Astrocyte of the cerebellum (primary cell): Measurements from ENCODE around the gene PDGFRB.

ENCODE experiments used
- DNase-seq: peaks from one replicate; pipeline ENCODE4 v3.0.0-alpha.2; 2011; ENCODE audit warnings: low read depth
- H3K4me3 ChIP-seq: 2 replicates; pipeline ENCODE4 v1.5.1; 2011; ENCODE audit warnings: mild to moderate bottlenecking, low read depth, low read length, moderate library complexity
- CTCF ChIP-seq: IDR thresholded peaks from 2 replicates; pipeline ENCODE4 v1.5.1; 2012; ENCODE audit warnings: low read length, low read depth, moderate library complexity, mild to moderate bottlenecking; ENCODE audit errors: missing control alignments
- in situ Hi-C: cut with HindIII; loops from 2 replicates; pipeline ENCODE4 v1.10.0; 2017; ENCODE audit warnings: low sequenced_read_pairs

The PDGFRB gene

DNA sequence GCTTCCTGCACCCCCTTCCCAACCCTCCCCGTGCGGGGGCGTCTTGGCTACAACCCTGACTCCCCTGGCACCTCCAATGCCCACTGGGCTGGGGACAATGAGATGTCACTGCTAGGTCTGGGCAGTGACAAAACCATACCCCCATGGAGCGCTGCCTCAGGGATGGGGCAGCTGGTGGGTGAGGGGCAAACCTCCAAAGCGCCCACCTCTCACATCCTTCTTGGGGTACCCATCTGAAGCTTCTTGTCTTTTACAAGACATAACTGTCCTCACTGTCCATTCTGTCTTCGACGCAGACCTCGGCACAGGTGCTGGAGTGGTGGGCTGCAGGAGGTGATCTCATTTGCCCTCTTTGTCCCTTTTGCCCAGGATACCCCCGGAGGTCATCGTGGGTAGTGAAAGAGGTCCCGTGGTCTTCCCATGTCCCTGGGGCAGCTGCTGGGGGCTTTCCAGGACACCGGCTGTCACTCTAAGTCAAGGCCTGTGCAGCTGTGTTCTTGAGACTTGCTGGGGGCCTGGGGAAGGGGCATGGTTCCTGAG is 41.5 kb downstream of the PDGFRB start:
- TF ChIP-seq CTCF = no peak
- in situ Hi-C loops = no loop called here
- no peak for DNase-seq

DNA sequence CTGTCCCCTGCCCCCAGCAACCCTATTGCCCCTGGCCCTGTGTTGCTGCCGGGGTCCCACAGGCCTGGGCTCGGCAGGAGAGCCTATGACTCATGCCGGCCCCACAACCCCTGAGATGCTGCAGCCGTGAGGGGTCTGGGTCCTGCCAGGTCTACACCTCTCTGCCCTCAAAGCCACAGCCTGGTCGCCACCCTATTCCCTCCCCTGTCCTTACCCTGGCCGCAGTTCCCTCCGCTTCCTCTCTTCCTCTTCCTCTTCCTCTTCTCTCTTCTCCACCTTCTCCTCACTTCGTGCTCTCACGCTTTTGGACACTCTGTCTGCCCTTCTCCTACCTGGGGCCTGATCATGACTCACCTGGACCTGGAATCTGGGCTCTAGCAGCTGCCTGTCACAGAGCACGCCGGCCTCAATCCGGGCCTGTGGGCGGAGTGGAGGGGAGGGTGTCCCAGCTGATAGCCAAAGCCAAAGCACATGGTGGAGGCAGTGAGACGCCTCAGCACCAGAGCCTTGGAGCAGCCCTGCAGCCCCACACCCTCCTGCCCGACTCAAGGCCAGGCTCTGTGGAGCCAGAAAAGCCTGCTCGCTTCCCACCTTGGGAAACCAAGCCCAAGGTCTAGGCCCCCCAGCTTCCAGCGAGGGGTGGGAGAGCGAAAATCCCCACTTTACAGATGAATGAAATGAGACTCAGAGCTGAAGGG is 42.4 kb downstream of the PDGFRB start:
- no peak for DNase-seq
- no peak overlapping the region for H3K4me3 ChIP-seq
- no peak for TF ChIP-seq CTCF
- in situ Hi-C loops = no loop called here

More for the DNA sequence above, 41.5 kb downstream of the PDGFRB start:
- no peak overlapping the region for H3K4me3 ChIP-seq

DNA sequence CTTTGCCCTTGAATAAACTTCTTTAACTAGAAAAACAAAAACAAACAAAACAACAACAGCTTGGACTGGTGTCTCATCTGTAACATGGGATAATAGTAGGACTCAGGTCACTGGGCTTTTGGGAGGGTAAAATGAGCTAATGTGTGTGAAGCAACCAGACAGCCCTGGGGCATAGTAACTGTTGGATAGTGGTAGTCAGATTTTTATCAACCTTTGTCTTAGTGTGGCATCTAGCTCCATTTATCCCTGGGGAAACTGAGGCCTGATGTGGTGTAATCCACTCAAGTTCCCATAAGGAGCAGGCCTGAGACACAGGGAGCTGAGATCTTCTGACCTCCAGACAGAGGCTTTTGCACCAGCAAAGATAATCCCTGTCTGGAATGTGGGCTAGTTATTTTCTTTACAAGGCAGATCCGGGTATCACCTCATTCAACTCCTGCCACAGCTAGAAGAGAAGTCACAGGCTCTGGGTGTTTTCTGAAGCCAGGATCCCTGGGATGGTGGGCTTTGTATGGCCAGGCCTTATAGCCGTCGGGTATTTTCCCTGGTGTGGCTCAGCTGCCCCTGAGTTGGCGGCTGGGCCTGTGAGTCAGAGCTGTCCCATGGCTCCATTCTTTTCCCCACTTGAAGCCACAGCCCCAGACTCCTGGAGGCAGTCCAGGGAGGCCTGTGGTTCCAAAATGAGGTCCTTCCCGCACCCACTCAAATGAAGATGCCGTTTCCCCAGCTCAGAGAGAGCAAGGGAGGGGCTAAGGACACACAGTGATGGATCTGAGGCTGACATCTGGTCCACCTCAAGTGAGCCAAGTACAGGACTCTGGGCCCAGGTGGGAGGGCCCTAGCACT is 43.2 kb downstream of the PDGFRB start:
- in situ Hi-C loops = no loop called here
- peak; percentile 87 for DNase-seq
- TF ChIP-seq CTCF = no peak
- H3K4me3 ChIP-seq = no peak overlapping the region

GRCh38 chr5:150111122-150111521 is 44.5 kb downstream of the PDGFRB start:
- in situ Hi-C loops = no loop called here
- no peak for DNase-seq
- no peak overlapping the region for H3K4me3 ChIP-seq
- TF ChIP-seq CTCF = no peak

GRCh38 chr5:150109921-150110320 is 45.7 kb downstream of the PDGFRB start:
- in situ Hi-C loops = loop anchor here (5.0 kb wide), 2 partner anchors 38 to 83 kb away; no protein-coding TSS in a partner anchor
- no peak for TF ChIP-seq CTCF
- H3K4me3 ChIP-seq = no peak overlapping the region
- DNase-seq = no peak

DNA sequence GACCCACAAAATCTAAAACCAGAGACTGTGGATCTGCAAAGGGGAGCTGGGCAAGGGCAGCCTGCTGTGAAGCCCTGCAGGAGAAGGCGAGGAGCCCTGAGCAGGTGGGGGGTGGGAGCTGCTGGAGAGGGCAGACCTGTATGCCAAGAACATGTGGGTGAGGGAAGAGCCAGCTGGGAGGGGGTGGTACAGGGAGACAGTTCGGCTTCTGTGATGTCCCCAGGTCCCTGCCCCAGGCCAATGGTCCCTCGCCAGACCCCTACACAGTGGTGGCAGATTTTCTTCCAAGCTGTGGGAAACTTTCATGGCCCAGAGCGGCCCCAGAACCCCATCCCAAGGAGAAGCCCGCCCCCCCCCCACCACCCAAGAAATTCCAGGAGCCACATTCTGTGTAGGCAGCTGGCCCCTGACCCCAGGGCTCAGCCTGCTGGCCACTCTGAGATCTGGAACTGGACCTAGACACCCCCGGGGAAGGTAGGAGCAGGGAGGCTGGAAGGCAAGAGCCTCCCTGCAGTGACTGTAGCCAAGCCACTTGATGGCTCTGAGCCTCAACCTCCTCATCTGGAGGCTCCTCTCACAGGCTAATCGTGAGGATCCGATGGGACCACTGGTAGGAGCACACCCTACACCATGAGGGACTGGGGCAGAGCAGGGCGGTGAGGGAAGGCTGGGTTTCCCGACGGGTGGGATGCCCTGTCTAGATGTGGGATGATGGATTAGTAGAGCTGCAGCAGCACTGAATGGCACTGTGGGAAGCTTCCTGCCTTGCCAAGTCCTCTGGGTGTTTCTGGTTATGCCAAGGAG is 46.7 kb downstream of the PDGFRB start:
- in situ Hi-C loops = loop anchor here (5.0 kb wide), 2 partner anchors 37 to 82 kb away; no protein-coding TSS in a partner anchor
- H3K4me3 ChIP-seq = no peak overlapping the region
- no peak for DNase-seq
- TF ChIP-seq CTCF = no peak
